Activated CD8-positive, alpha-beta T cell treated with anti-CD3 and anti-CD28 coated beads for 36 hours (primary cell): Measurements from ENCODE around the gene MYOD1. TPM values are rescaled to one million over a fixed set of nuclear protein-coding genes. Genes with fewer than 3 reads are reported as not detected.

Source experiments
- ATAC-seq: fragments of 200-7000 bp; cut with Tn5 transposase; one replicate; pipeline ENCODE4 v1.10.0; 2021; ENCODE audit warnings: mild to moderate bottlenecking, moderate library complexity
- CTCF ChIA-PET: fragments of 350-600 bp; sonication (Branson Sonifier 250); formaldehyde crosslinking; loops from one replicate; lab custom pipeline; 2021; ENCODE audit warnings: antibody characterized with exemption; lab: Charles Lee
- POLR2A ChIA-PET: fragments of 350-600 bp; sonication (Branson Sonifier 250); formaldehyde crosslinking; loops from one replicate; lab custom pipeline; 2021; ENCODE audit warnings: antibody characterized with exemption; lab: Charles Lee
- DNase-seq: peaks from one replicate; pipeline ENCODE4 v3.0.0-alpha.2; 2020
- H3K27ac Mint-ChIP-seq: one replicate; pipeline ENCODE4 v1.8.0; 2021; ENCODE audit warnings: mild to moderate bottlenecking, mixed read lengths
- H3K27me3 Mint-ChIP-seq: one replicate; pipeline ENCODE4 v1.8.0; 2021; ENCODE audit warnings: mixed read lengths
- H3K36me3 Mint-ChIP-seq: one replicate; pipeline ENCODE4 v1.8.0; 2021; ENCODE audit warnings: low read depth, mixed read lengths
- H3K4me1 Mint-ChIP-seq: one replicate; pipeline ENCODE4 v1.8.0; 2021; ENCODE audit warnings: low read depth, mixed read lengths
- H3K4me3 Mint-ChIP-seq: one replicate; pipeline ENCODE4 v1.8.0; 2021; ENCODE audit warnings: mild to moderate bottlenecking, moderate library complexity, mixed read lengths
- H3K9me3 Mint-ChIP-seq: one replicate; pipeline ENCODE4 v1.8.0; 2021; ENCODE audit warnings: mixed read lengths
- CTCF ChIP-seq: fragments of 200-600 bp; IDR thresholded peaks from one replicate; pipeline ENCODE4 v1.8.0; 2022; ENCODE audit warnings: antibody characterized with exemption, mild to moderate bottlenecking
- intact Hi-C: fragments of 100-400 bp; cut with micrococcal nuclease; formaldehyde crosslinking; loops from one replicate; pipeline ENCODE4 v1.10.0; 2022
- total RNA-seq, 2 experiments: library from RNA; stranded (reverse); gene quantifications; one replicate each; pipeline ENCODE4 v1.2.3, GENCODE V29; 2021

Gene MYOD1
- total RNA-seq, 2 experiments from 2014 or later, result not detected

GRCh38 chr11:17753641-17754040 is 34.3 kb downstream of the MYOD1 start:
- H3K36me3 Mint-ChIP-seq, result no peaks in the 10 kb centered on the region
- intact Hi-C loops, result no loop called here
- no peak overlapping the region for H3K27ac Mint-ChIP-seq
- ATAC-seq (no peak), DNase-seq (no peak)
- no peaks in the 10 kb centered on the region for H3K4me1 Mint-ChIP-seq
- H3K4me3 Mint-ChIP-seq, result no peak overlapping the region
- H3K27me3 Mint-ChIP-seq, result peaks cover 3% of the 10 kb centered on the region
- TF ChIP-seq CTCF, result no peak
- no peaks in the 10 kb centered on the region for H3K9me3 Mint-ChIP-seq
- ChIA-PET CTCF (no interaction called here), POLR2A (no interaction called here)

GRCh38 chr11:17755891-17756290 is 36.5 kb downstream of the MYOD1 start:
- POLR2A ChIA-PET, result no interaction called here
- Mint-ChIP-seq H3K4me3 (no peak overlapping the region), H3K4me1 (no peaks in the 10 kb centered on the region), H3K27me3 (peaks cover 3% of the 10 kb centered on the region), H3K27ac (no peak overlapping the region), H3K36me3 (no peaks in the 10 kb centered on the region), H3K9me3 (no peaks in the 10 kb centered on the region)
- DNase-seq (no peak), ATAC-seq (no peak)
- no peak for TF ChIP-seq CTCF
- intact Hi-C loops, result no loop called here
- CTCF ChIA-PET, result interaction anchor here (1.7 kb wide), 1 partner anchor 25 kb away, joined by 9 read pairs; no protein-coding TSS in a partner anchor

- no peaks in the 10 kb centered on the region for H3K9me3 Mint-ChIP-seq
- H3K36me3 Mint-ChIP-seq, result no peaks in the 10 kb centered on the region
- ChIA-PET CTCF (interaction anchor here (0.6 to 1.6 kb wide), 7 partner anchors 29 to 218 kb away, joined by 3 to 6 read pairs (median 3); no protein-coding TSS in a partner anchor), POLR2A (no interaction called here)
- peaks cover 3% of the 10 kb centered on the region for H3K27me3 Mint-ChIP-seq
- no peak for TF ChIP-seq CTCF
- DNase-seq, result peak; percentile 62
- no peak overlapping the region for H3K27ac Mint-ChIP-seq
- intact Hi-C loops, result no loop called here
- no peaks in the 10 kb centered on the region for H3K4me1 Mint-ChIP-seq
- peak; percentile 88 for ATAC-seq
- no peak overlapping the region for H3K4me3 Mint-ChIP-seq
These were observed 41.0 kb downstream of the MYOD1 start for GRCh38 chr11:17760102-17761029.

- no peak for DNase-seq
- no peak overlapping the region for H3K4me3 Mint-ChIP-seq
- no peaks in the 10 kb centered on the region for H3K4me1 Mint-ChIP-seq
- ChIA-PET POLR2A (no interaction called here), CTCF (no interaction called here)
- no peak for ATAC-seq
- H3K27me3 Mint-ChIP-seq, result peaks cover 3% of the 10 kb centered on the region
- intact Hi-C loops, result no loop called here
- no peak overlapping the region for H3K27ac Mint-ChIP-seq
- H3K36me3 Mint-ChIP-seq, result no peaks in the 10 kb centered on the region
- H3K9me3 Mint-ChIP-seq, result no peaks in the 10 kb centered on the region
- no peak for TF ChIP-seq CTCF
These were observed 43.1 kb downstream of the MYOD1 start for GRCh38 chr11:17762309-17762974.

GRCh38 chr11:17763244-17763643 is 43.9 kb downstream of the MYOD1 start:
- POLR2A ChIA-PET, result no interaction called here
- ATAC-seq, result no peak
- no peaks in the 10 kb centered on the region for H3K36me3 Mint-ChIP-seq
- DNase-seq, result no peak
- CTCF ChIA-PET, result no interaction called here
- no peak overlapping the region for H3K4me3 Mint-ChIP-seq
- no peak overlapping the region for H3K27ac Mint-ChIP-seq
- no peaks in the 10 kb centered on the region for H3K4me1 Mint-ChIP-seq
- H3K27me3 Mint-ChIP-seq, result peaks cover 3% of the 10 kb centered on the region
- no peak for TF ChIP-seq CTCF
- H3K9me3 Mint-ChIP-seq, result no peaks in the 10 kb centered on the region
- intact Hi-C loops, result no loop called here
